HG03432 (cell line): Measurements from ENCODE around the gene B3GAT3.
"Not testable (repeated sequence)": the region's sequence is repeated elsewhere in the genome, so short reads cannot be mapped to it uniquely, and the experiment has no call there.

Experiments
- ATAC-seq: cut with Tn5 transposase; IDR thresholded peaks from one replicate; pipeline ENCODE4 v1.9.1; 2021; ENCODE audit warnings: mild to moderate bottlenecking, moderate library complexity; ENCODE audit not compliant: unreplicated experiment

B3GAT3 gene

GRCh38 chr11:62645946-62646824 is 24.4 kb upstream of the B3GAT3 start, which contains the start of gene GANAB:
GANAB (minus strand) TSS chr11:62646613; CDS start chr11:62646599, 14 bp downstream.
- ATAC-seq: peak; percentile 91

GRCh38 chr11:62645671-62645945 is 23.8 kb upstream of the B3GAT3 start:
- no peak for ATAC-seq

- ATAC-seq: no peak
Observed at GRCh38 chr11:62644220-62644619, 22.4 kb upstream of the B3GAT3 start.

- no peak for ATAC-seq
Observed at GRCh38 chr11:62632492-62632891, 10.7 kb upstream of the B3GAT3 start.

GRCh38 chr11:62627713-62628112 is 5.9 kb upstream of the B3GAT3 start:
- no peak for ATAC-seq

- no peak for ATAC-seq
Observed at GRCh38 chr11:62622476-62623089, 797 bp upstream of the B3GAT3 start.

- ATAC-seq: no peak
Observed at GRCh38 chr11:62621027-62621566, 689 bp downstream of the B3GAT3 start.

GRCh38 chr11:62616957-62617356 is 4.8 kb downstream of the B3GAT3 start:
- not testable (repeated sequence) for ATAC-seq

- no peak for ATAC-seq
Observed at GRCh38 chr11:62615521-62615920, 6.3 kb downstream of the B3GAT3 start.

GRCh38 chr11:62614275-62614674 is 7.5 kb downstream of the B3GAT3 start:
- no peak for ATAC-seq

GRCh38 chr11:62613291-62613778 is 8.5 kb downstream of the B3GAT3 start:
- no peak for ATAC-seq

GRCh38 chr11:62612366-62613290 is 9.2 kb downstream of the B3GAT3 start, which contains the start of the genes EML3 and ROM1:
EML3 (minus strand) TSS chr11:62612775; CDS start chr11:62612457, 318 bp downstream.
ROM1 (plus strand) TSS chr11:62613257; CDS start chr11:62613282, 25 bp downstream.
- ATAC-seq: peak; percentile 71

- ATAC-seq: peak; percentile 19
Observed at GRCh38 chr11:62611705-62612365, 10.0 kb downstream of the B3GAT3 start.

- ATAC-seq: no peak
Observed at GRCh38 chr11:62610814-62611704, 10.7 kb downstream of the B3GAT3 start.

- no peak for ATAC-seq
Observed at GRCh38 chr11:62610403-62610802, 11.4 kb downstream of the B3GAT3 start.

- no peak for ATAC-seq
Observed at GRCh38 chr11:62608776-62609175, 13.0 kb downstream of the B3GAT3 start.

- no peak for ATAC-seq
Observed at GRCh38 chr11:62607714-62608113, 14.1 kb downstream of the B3GAT3 start.

GRCh38 chr11:62605902-62606301 is 15.9 kb downstream of the B3GAT3 start:
- ATAC-seq: no peak

- ATAC-seq: no peak
Observed at GRCh38 chr11:62605467-62605866, 16.3 kb downstream of the B3GAT3 start.
